ACHN (cell line): ENCODE measurements around the gene FAM83C.
"Not testable (repeated sequence)": the region's sequence is repeated elsewhere in the genome, so short reads cannot be mapped to it uniquely, and the experiment has no call there.

Experiments used
- DNase-seq: peaks from one replicate; pipeline ENCODE4 v3.0.0-alpha.2; 2015
- in situ Hi-C: cut with HindIII; loops from 2 replicates; pipeline ENCODE4 v1.10.0; 2017; ENCODE audit warnings: low sequenced_read_pairs, low pct_ligation_motif_present, low pct_unique_long_range_greater_than_20kb

FAM83C gene

DNA sequence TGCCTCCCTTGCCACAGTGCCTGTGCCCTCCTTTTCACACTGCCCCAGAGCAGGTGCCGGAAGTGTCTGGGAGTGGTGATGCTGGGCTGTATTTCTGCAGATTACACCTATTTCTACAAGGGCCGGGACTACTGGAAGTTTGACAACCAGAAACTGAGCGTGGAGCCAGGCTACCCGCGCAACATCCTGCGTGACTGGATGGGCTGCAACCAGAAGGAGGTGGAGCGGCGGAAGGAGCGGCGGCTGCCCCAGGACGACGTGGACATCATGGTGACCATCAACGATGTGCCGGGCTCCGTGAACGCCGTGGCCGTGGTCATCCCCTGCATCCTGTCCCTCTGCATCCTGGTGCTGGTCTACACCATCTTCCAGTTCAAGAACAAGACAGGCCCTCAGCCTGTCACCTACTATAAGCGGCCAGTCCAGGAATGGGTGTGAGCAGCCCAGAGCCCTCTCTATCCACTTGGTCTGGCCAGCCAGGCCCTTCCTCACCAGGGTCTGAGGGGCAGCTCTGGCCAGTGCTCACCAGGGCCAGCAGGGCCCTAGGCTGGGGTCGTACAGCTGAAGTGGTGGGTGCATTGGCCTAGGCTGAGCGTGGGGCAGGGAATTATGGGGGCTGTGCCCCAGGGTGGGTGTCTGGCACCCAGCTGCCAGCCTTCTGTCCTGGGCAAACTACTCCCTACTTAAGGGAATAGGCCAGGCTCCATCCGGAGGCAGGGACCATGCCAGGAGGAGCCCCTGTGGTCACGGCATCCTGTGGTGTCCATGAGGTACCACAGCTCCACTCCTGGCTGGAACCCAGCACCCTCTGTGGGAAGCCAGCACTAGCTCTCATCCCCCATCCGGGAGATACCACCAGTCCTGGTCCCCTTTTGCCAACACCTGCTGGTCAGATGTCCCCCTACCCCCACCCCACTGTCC lies 17.8 kb downstream of the FAM83C start:
- in situ Hi-C loops = no loop called here
- DNase-seq = no peak

DNA sequence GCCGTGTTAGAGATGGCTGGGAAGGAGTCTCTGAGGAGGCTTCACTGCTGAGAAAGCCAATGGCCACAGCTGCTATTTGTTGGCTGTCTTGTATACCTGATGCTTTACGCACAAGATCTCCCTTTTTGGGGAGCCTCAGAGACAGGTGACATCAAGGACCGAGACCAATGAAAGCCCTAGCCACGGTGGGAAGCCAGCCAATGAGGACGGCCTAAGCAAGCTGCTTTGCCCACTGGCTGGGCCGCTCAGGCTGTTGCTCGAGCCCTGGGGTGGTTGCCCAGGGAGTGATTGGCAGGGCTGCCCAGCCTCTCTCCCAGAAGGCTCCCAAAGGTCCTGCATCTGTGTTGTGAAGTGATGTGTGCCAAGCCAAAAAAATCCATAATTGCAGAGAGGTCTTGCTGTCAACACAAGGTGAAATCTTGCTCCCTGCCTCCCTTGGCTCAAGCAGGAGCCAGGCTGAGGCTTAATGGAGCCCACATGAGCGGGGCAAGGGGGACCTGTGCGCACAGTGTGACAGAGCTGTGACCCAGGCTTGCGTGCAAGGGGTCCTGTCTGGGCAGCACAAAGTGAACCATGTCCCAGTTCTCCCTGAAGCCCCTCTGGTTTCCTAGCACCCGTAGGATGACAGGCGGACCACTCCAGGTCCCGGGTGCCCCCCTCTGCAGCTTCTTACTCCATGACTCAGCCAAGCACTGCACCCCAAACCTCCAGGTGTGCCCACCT lies 18.6 kb downstream of the FAM83C start:
- in situ Hi-C loops = no loop called here
- no peak for DNase-seq

DNA sequence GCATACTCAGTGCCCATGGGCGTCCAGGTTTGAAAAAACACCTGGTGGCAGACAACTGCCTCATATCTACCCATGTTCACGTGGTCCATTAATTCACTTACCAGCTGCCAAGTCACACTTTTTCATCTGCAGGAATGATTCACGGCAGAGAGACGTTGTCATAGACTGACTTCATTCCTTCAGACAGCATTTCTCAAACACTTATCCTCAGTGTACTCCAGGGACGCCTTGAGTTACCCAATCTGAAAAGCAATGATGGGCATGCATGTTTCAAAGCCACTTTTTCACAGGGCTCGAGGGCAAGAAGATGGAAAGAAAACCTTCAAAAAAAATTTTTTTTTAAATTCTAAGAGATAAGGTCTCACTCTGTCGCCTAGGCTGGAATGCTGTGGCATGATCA lies 20.3 kb downstream of the FAM83C start:
- in situ Hi-C loops = no loop called here
- peak; percentile 52 for DNase-seq

DNA sequence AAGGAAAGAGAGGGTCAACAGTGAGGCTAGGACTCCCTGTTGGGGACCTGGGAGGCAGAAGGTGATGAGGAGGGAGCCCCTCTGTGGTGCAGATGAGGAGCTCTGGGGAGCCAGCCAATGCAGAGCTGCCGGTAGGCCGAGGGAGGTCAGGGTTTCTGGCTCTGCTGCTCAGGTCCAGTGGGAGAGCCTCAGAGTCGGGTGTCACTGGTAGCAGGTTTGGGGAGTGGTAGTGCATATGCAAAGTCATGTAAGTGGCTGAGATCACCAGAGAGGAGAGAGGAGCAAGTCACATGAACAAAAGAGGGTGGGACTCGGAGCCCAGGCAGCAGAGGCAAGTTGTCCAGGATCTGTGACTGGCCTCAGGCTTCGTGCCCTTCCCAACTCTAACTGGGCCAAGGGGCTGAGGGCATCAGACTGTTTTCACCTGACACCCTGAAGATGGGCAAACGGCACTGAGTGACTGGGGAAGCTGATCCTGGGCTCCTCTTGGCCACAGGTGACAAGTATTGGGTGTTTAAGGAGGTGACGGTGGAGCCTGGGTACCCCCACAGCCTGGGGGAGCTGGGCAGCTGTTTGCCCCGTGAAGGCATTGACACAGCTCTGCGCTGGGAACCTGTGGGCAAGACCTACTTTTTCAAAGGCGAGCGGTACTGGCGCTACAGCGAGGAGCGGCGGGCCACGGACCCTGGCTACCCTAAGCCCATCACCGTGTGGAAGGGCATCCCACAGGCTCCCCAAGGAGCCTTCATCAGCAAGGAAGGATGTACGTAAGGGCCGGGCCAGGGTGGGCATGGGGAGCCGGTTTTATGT lies 20.9 kb downstream of the FAM83C start:
- no peak for DNase-seq
- in situ Hi-C loops = no loop called here

DNA sequence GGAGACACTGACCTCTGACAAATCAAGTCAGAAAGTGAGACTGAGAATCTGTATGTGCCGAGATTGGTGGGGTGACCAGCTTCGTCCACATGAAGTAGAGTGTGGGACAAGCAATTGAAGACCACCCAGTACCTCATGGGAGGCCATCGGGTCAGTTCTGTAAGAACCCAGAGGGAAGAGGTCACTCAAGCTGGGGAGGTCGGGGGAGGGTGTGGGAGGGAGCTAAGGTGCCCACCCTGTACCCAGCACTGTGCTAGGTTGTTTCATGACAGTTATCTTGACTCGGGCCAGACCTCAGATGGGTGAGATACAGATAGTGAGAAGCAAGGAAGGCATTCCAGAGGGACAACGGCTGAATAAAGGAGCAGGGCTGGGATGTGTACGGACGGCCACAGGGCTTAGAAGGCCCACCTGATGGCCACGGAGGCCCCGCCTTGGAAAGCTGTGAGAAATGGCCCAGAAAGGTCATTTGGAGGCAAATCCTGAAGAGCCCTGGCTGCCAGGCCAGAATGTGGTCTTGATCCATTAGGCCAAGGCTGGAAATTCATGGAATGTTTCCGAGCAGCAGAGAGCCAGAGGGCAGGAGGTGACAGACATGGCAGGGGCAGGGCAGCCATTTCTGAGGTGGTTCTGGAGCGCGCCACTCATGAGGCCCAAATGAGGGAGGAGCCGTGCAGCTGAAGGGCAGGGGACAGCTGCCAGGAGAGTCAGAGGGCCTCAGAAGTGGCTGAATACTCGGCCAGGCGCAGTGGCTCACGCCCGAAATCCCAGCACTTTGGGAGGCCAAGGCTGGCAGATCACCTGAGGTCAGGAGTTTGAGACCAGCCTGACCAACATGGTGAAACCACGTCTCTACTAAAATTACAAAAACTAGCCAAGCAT lies 22.0 kb downstream of the FAM83C start:
- in situ Hi-C loops = no loop called here
- no peak for DNase-seq

DNA sequence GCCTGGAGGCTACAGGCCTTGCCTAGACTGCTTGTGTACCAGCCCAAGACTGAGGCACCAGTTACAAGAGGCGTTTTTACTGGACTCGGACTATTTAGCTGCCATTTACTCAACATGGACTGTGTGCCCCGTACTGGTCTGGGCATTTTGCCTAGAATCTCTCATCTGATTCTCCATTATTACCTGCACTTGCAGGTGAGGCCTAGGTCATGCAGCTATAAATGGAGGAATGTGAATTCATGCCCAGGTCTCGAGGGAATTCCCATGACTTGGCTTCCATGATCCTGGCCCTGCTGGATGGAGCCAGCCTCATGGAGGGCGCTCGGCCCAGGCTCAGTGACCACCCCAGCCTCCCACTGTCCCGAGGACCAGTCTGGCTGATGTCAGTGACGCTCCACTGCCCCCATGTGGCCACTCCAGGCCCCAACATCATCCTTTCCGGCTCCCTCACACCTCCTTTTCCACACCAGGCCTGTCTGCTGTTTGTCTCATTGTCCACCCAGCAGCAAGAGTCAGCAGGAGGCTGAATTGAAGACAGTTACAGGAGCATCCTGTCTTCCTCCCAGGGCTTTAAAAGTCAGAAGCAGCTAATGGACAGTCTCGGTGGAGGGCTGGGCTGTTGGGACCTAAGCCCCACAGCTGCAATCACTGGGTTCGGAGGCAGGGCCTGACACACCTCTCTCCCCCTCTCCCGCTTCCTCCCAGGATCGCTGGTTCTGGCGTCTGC lies 23.0 kb downstream of the FAM83C start:
- peak; percentile 63 for DNase-seq
- in situ Hi-C loops = no loop called here

DNA sequence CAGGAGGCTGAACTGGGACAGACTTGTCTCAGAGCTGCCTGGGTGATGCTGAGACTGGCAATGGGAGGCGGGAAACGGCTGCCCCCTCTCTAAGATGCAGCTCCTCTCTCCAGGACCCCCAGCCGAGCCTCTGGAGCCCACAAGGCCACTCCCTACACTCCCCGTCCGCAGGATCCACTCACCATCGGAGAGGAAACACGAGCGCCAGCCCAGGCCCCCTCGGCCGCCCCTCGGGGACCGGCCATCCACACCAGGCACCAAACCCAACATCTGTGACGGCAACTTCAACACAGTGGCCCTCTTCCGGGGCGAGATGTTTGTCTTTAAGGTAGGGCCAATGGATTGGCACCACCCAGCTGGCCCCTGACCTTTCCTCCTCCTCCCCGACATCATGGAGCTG lies 25.1 kb downstream of the FAM83C start:
- in situ Hi-C loops = no loop called here
- no peak for DNase-seq

DNA sequence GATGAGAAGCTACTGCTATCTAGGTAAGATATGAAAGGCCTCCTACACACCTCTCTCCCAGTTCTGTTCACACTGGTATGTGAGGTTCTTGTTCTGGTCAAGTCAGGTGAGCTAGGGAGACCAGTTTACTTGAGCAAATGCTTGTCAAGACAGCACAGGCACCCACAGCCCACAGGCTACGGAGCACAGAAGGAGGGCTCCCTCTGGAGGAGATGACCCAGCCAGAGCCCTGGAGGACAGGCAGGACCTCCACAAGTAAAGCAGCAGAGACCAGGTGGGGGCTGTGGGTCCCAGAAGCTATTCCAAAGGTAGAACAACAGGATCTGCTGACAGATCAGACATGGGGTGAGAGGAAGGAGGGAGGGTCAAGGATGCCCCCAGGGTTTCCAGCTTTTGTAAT lies 27.5 kb downstream of the FAM83C start:
- DNase-seq = peak; percentile 78
- in situ Hi-C loops = no loop called here

DNA sequence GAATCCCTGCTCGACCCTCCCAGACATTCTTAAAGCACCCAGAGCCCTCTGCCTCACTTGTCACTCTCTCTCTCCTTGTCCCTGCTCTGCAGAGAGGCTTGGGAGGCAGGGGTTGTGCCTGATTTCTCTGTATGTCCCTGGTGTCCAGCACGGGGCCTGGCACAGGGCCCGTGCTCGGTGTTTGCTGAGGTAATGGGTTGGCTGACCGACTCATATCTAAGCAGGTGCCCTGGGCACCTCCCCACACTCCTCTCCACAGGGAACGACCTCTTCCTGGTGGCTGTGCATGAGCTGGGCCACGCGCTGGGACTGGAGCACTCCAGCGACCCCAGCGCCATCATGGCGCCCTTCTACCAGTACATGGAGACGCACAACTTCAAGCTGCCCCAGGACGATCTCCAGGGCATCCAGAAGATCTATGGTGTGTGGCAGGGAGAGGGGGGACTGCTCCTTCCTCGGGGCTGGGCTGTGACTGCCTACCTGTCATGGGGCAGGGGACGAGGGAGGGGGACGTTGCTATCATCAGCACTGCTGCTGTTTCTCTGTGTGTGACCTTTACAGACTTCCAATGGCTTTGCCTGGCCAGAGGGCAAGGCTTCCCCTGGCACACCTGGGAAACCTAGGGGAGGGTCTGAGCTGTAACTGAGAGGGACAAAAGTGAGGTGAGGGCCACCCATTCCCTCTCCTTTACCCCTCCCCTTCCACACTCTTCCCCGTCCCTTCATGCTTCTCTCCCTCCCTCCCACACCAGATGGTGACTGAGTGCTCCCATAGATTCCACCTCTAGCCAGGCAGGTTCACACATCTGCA lies 28.5 kb downstream of the FAM83C start:
- in situ Hi-C loops = no loop called here
- peak; percentile 69 for DNase-seq

DNA sequence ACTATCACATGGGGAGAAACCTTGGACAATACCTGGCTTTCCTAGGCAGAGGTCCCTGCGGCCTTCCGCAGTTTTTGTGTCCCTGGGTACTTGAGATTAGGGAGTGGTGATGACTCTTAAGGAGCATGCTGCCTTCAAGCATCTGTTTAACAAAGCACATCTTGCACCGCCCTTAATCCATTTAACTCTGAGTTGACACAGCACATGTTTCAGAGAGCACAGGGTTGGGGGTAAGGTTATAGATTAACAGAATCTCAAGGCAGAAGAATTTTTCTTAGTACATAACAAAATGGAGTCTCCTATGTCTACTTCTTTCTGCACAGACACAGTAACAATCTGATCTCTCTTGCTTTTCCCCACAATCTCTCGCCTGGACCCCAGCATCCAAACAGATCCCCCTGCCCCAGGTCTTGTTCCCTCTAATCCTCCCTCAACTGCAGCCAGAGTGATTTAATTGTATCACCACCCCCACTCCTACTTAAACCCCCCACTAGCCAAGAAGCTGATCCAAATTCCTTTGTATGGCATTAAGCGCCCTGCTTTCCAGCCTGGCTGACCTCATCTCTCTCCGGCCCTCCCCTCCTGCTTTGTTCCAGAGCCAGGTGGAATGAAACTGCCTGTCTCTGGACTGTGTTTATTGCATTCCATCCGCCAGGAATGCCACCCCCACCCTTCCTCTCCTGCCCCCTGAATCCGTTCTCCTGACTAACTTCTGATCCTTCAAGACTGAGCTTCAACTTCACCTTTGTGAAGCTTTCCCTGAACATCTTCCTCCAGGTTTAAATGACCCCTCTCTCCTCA lies 29.3 kb downstream of the FAM83C start:
- peak; percentile 94 for DNase-seq
- in situ Hi-C loops = not testable (repeated sequence)

DNA sequence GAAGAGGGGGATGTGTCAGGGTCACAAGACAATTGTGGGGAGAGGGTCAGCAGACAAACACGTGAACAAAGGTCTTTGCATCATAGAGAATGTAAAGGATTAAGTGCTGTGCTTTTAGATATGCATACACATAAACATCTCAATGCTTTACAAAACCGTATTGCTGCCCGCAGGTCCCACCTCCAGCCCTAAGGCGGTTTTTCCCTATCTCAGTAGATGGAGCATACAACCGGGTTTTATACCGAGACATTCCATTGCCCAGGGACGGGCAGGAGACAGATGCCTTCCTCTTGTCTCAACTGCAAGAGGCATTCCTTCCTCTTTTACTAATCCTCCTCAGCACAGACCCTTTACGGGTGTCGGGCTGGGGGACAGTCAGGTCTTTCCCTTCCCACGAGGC lies 29.9 kb downstream of the FAM83C start:
- DNase-seq, in situ Hi-C loops: not testable (repeated sequence)

DNA sequence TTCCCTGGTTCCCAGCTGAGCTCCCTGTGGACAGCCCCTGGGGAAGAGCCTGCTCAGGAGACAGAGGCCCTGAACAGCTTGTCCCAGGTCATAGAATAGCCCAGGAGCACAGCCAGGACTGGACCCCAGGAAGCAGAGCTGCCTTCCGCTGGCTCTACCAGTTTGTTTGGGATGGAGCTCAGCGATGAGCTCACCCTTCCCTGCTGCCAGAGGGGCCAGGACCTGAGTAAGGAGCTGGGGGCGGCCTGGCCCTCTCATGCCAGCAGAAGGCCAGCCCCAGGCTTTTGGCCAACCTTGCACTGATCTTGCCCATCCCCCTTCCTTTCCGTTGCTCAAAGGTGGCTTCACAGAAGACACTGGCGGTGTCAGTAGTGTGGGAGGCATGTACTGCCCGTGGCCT lies 31.8 kb downstream of the FAM83C start:
- in situ Hi-C loops = no loop called here
- no peak for DNase-seq

DNA sequence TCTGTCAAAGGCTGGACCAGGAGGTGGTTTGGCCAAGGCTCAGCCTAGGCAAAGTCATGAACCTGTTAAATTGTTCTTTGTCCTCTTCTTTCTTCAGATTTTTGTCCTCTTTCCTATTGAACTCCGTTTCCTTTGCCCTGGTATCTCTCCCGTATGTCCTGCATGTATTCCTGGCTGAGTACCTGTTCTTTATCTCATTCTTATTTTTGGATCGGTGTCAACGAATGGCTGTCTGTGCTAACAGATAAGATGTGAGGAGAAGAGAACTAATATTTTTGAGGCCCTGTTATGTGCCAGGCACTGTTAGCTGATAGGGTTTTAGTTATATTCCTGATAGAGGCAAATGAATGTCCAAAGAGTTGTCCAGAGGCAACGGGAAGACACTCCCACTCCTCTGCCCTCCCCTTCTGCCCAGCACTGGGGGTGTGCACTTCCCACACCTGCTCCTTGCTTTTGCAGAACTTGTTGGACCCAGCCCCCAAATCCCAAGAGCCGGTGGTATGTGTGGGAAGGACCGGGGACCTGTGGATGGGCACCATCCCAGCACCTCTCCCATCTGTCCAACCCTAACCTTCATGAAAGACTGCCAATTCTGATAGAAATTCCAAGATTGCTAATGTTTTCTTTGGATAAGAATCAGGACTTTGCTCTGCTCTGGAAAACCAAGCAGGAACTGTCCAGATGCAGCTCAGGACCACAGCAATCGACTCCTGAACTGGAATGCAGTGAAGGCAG lies 34.9 kb downstream of the FAM83C start:
- no peak for DNase-seq
- in situ Hi-C loops = no loop called here

DNA sequence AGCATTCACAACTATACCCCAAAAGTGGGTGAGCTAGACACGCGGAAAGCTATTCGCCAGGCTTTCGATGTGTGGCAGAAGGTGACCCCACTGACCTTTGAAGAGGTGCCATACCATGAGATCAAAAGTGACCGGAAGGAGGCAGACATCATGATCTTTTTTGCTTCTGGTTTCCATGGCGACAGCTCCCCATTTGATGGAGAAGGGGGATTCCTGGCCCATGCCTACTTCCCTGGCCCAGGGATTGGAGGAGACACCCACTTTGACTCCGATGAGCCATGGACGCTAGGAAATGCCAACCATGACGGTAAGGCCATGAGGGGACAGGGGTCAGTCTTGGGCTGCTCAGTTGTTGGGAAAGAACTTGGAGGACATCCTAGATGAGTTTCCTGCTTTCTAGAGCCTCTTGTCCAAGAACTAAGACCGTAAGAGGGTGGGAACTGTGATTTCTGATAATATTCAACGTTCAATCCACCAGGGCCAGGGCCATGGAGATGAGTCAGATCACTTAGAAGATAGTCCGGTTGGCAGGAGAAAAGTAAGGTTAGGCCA lies 37.7 kb downstream of the FAM83C start:
- in situ Hi-C loops = no loop called here
- DNase-seq = no peak

DNA sequence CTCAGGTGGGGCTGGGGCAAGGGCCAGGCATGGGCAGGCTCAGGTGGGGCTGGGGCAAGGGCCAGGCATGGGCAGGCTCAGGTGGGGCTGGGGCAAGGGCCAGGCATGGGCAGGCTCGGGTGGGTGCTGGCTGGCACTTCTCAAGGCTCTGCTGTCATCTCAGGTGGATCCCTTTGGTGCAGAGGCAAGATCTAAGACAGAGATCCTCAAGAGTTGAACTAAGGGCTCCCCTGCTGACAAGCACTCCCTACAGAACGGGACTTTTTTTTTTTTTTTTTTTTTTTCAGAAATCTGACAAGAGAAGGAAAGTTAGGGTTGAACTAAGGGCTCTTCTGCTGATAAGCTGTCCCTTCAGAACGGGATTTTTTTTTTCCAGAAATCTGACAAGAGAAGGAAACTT lies 39.2 kb downstream of the FAM83C start:
- in situ Hi-C loops = no loop called here
- no peak for DNase-seq
